Ureter (tissue), 1 donor: ENCODE results near the gene PPP1R18. TPM values are rescaled to one million over a fixed set of nuclear protein-coding genes. Genes with fewer than 3 reads are reported as not detected.
"Not testable (repeated sequence)": the region's sequence is repeated elsewhere in the genome, so short reads cannot be mapped to it uniquely, and the experiment has no call there.

Experiments
- DNase-seq: peaks from one replicate; pipeline ENCODE4 v3.0.0-alpha.2; 2020; ENCODE audit warnings: low spot score
- total RNA-seq: library from RNA; stranded (reverse); gene quantifications from one replicate; pipeline ENCODE4 v1.2.4, GENCODE V29; 2023
- donor health status: DM: yes; HTN: yes; CAD: no.

PPP1R18 gene, protein sequence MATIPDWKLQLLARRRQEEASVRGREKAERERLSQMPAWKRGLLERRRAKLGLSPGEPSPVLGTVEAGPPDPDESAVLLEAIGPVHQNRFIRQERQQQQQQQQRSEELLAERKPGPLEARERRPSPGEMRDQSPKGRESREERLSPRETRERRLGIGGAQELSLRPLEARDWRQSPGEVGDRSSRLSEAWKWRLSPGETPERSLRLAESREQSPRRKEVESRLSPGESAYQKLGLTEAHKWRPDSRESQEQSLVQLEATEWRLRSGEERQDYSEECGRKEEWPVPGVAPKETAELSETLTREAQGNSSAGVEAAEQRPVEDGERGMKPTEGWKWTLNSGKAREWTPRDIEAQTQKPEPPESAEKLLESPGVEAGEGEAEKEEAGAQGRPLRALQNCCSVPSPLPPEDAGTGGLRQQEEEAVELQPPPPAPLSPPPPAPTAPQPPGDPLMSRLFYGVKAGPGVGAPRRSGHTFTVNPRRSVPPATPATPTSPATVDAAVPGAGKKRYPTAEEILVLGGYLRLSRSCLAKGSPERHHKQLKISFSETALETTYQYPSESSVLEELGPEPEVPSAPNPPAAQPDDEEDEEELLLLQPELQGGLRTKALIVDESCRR
- 31.5 TPM for total RNA-seq

DNA sequence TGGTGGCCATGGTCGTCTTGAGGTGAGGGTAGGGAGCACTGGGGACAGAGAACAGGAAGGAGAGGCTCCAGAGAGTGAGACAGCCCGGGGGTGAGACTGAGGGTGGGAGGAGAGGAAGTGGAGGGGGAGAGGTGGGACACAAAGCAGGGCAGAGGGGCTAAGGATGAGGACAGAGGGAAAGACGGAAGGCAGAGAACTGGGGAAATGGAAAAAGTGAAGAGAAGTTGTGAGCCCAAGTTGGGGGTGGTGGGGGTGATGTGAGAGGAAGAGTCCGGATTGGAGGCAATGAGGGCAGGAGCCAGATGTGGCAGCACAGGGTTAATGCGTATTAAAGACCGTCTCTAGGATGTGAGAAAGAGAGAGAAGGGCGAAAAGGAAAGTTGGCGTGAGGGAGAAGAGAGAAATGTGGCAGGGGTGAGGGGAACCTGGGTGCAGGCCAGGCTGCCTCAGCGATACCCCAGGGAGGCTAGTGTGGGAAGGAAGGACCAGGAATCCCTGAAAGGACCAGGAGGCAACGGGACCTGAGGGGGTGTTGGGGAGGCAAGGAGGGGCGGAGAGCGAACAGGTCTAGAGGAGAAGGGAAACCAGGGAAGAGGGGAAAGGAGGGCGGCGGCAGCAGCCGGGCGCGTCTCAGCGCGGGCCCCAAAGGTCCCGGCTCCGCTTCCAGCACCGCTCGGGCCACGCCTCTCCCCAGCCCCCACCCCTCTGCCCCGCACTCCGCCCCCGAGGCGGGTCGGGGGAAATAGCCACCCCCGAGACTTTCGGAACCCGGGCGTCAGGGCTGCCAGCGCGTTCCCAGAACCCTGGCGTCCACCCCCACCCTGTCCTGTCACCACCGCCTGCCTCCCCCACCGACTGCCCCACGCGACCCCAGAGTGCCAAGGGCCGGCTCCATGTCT, at the start of gene PPP1R18:
TSS of gene PPP1R18 (minus strand) at position 637 of the 899 bp plus-strand sequence. CDS start at position 10, 627 bp downstream.
- DNase-seq = peak; percentile 89

DNA sequence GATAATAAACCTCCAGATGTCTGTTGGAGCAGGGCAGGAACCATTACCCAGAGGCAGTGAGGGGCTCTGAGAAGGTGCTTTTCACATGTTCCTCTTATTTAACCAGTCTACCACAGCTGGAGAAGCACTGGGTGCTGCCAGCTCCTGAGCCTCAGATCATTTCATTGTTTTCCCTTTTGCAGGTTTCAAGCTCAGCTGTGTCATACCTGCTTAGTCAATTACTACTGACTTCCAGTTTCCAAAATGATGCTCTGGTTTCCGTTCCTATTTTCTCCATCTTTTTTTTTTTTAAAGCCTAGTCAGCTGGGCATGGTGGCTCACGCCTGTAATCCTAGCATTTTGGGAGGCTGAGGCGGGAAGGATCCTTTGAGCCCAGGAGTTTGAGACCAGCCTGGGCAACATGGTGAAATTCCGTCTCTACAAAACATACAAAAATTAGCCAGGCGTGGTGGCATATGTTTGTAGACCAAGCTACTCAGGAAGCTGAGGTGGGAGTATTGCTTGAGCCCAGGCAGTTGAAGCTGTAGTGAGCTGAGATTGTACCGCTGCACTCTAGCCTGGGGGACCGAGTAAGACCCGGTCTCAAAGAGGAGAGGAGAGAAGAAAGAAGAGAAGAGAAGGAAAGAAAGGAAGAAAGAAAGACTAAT, 49.3 kb upstream of the PPP1R18 start:
- no peak for DNase-seq

DNA sequence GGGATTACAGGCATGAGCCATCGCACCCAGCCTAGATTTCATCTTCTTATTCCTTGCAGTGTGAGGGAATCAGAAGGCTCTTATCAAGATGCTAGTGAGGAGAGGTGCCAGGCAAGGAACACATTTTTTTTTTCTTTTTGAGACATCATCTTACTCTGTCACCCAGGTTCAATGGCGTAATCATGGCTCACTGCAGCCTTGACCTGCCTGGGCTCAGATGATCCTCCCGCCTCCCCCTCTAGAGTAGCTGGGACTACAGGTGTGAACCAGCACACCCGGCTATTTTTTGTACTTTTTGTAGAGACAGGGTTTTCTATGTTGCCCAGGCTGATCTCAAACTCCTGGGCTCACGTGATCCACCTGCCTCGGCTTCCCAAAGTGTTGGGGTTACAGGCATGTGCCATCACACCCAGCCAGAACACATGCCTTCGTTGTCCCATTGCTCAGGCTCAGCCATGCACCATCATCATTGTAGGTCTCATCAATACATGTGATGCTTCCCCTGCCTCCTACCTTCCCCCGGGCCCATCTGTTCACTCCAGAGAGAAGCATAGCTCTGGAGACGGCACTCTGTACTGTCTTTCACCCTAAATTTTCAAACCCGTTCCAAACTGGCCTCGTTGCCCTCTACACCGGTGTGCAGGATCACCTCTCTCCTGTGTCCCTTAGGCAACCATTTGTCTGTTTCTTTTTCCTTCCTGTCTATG, 45.9 kb upstream of the PPP1R18 start:
- DNase-seq = no peak

DNA sequence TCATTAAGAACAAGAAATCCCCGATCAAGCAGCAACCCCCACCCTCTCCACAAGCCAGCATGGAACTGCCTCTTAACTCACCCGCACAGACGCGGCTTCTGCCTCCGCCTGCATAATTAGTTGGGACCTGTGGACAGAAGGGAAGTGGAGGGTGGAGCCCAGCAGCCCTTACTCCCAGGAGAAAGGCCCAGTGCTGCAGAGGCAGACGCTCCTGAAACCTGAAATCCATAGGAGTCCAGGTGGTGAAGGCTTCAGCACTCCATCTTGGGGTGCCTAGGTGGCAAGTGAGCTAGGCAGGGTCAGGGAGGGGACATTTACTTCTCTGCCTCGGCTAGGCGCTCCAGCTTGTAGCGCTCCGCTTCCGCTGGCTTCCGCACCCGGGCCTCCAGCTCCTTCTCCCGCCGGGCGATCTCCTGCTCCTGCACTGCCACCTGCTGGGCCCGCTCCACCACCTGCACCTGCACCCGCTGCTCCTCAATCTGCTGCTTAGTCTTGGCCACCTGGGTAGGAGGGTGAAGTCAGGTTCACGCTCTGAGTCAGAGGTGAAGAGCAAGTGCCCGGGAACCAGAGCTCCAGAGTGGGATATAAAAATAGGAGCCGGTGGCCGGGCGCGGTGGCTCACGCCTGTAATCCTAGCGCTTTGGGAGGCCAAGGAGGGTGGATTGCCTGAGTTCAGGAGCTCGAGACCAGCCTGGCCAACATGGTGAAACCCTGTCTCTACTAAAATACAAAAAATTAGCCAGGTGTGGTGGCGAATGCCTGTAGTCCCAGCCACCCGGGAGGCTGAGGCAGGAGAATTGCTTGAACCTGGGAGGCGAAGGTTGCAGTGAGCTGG, 44.4 kb upstream of the PPP1R18 start:
- DNase-seq = peak; percentile 77

DNA sequence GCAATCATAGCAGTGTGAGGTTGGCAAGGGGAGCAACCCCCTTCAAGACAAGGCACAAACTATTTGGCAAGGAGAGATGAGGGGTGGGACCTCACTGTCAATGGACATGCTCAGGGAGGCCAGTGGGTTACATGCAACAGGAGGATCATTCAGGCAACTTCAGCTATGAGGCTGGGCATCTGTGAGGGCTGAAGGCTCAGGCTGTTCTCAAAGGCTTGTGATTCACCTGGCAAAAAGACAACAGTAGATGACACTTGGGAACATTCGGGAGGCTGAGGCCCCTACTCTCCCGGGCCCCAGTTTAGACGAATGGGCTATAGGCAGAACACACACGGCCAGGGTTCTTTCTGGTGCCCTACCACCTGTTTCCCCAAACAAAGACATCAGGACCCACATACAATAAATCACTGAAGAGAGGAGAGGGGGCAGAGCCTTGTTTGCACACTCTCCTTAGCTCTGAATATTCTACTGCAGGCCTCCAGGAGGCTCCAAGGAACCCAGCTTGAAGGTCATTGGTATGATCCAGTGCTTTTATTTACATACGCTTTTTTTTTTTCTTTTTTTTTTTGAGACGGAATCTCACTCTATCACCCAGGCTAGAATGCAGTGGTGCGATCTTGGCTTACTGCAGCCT, 41.6 kb upstream of the PPP1R18 start:
- DNase-seq = no peak

DNA sequence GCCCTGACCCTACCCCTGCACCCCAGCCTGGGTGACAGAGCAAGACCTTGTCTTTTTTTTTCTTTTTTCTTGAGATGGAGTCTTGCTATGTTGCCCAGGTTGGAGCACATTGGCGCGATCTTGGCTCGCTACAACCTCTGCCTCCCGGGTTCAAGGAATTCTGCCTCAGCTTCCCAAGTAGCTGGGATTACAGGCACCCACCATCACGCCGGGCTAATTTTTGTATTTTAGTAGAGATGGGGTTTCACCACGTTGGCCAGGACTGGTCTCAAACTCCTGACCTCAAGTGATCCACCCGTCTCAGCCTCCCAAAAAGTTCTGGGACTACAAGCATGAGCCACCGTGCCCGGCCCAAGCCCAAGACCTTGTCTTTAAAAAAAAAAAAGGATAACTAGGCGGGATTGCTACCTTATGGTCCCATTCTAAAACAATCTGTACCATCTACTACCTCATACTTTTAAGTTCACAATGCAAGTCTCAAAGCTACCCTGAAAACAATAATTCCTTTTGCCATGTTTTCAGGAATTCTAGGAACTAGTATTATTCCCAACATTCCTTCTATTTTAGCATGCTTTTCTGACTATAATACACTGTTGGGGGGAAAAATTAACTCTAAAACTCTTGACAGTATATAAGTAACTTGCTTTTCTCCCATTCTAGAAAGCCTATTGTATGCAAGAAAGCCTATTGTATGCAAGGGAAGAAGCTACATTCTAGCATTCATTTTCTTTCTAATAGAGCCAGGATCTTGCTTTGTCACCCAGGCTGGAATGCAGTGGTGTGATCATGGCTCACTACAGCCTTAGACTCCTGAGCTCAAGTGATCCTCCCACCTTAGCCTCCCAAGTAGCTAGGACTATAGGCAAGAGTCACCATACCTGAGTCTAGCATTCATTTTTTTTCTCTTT, 40.3 kb upstream of the PPP1R18 start:
- DNase-seq = no peak

DNA sequence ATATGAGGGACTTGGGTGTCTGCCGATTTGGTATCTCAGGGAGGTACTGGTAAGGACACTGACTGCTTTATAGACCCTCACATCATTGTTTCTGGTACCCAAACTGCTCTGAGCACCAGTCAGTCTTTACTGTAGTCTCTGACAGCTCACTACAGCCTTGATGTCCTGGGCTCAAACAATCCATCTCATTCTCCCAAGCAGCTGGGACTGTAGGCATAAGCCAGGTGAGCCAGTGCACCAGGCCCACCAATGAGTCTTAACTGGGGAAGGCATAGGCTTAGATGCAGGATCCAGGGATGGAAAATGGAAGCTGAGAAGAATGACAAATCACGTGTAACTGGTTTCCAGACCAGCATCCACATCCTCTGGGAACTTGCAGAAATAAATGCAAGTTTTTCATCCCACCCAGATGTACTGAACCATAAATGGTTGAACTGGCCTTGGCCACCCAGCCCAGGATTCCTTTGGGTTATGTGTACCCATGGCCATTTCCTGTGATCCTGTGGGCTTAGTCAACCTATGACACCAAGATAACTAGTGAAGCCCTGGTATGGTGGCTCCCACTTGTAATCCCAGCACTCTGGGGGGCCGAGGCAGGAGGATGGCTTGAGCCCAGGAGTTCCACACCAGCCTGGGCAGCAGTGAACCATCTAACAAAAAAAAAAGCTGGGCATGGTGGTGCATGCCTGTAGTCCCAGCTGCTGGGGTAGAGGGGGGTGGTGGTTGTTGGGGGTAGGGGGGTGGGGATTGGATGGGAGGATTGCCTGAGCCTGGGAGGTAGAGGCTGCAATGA, 39.5 kb upstream of the PPP1R18 start:
- DNase-seq = no peak

DNA sequence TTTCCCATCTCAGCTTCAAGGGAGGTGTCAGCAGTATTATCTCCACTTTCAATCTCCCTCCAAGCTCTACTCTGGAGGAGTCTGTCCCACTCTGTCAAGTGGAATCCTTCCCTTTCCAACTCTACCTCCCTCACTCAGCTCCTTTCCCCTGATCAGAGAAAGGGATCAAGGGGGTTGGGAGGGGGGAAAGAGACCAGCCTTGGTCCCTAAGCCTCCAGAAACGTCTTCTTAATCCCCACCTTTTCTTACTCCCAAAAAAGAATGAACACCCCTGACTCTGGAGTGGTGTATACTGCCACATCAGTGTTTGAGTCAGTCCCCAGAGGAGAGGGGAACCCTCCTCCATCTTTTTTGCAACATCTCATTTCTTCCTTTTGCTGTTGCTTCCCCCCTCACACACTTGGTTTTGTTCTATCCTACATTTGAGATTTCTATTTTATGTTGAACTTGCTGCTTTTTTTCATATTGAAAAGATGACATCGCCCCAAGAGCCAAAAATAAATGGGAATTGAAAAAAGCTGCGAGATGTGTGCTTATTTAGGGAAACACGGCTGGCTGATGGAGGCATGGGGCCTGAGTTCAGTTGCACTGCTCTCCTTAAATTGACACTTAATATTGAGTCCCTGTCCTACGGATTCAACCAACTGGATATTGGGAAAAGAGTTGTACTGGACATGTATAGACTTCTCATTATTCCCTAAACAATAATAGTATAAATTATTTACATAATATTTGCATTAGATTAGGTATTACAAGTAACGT, 38.6 kb upstream of the PPP1R18 start:
- DNase-seq = no peak

DNA sequence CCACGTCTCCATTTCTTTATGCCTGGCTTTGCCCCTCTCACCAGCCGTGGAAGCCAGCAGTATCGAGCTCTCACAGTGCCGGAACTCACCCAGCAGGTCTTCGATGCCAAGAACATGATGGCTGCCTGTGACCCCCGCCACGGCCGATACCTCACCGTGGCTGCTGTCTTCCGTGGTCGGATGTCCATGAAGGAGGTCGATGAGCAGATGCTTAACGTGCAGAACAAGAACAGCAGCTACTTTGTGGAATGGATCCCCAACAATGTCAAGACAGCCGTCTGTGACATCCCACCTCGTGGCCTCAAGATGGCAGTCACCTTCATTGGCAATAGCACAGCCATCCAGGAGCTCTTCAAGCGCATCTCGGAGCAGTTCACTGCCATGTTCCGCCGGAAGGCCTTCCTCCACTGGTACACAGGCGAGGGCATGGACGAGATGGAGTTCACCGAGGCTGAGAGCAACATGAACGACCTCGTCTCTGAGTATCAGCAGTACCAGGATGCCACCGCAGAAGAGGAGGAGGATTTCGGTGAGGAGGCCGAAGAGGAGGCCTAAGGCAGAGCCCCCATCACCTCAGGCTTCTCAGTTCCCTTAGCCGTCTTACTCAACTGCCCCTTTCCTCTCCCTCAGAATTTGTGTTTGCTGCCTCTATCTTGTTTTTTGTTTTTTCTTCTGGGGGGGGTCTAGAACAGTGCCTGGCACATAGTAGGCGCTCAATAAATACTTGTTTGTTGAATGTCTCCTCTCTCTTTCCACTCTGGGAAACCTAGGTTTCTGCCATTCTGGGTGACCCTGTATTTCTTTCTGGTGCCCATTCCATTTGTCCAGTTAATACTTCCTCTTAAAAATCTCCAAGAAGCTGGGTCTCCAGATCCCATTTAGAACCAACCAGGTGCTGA, 37.6 kb upstream of the PPP1R18 start:
- DNase-seq = not testable (repeated sequence)

DNA sequence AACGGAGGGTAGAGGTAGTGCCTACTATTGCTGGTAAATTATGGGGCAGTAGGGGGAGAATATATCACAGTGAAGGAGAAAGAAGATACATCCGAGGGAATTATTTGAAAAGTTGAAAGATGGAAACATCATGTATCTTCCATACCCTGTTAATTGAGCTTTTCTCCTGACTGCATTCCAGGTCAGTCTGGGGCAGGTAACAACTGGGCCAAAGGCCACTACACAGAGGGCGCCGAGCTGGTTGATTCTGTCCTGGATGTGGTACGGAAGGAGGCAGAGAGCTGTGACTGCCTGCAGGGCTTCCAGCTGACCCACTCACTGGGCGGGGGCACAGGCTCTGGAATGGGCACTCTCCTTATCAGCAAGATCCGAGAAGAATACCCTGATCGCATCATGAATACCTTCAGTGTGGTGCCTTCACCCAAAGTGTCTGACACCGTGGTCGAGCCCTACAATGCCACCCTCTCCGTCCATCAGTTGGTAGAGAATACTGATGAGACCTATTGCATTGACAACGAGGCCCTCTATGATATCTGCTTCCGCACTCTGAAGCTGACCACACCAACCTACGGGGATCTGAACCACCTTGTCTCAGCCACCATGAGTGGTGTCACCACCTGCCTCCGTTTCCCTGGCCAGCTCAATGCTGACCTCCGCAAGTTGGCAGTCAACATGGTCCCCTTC, 36.9 kb upstream of the PPP1R18 start:
- DNase-seq = not testable (repeated sequence)

DNA sequence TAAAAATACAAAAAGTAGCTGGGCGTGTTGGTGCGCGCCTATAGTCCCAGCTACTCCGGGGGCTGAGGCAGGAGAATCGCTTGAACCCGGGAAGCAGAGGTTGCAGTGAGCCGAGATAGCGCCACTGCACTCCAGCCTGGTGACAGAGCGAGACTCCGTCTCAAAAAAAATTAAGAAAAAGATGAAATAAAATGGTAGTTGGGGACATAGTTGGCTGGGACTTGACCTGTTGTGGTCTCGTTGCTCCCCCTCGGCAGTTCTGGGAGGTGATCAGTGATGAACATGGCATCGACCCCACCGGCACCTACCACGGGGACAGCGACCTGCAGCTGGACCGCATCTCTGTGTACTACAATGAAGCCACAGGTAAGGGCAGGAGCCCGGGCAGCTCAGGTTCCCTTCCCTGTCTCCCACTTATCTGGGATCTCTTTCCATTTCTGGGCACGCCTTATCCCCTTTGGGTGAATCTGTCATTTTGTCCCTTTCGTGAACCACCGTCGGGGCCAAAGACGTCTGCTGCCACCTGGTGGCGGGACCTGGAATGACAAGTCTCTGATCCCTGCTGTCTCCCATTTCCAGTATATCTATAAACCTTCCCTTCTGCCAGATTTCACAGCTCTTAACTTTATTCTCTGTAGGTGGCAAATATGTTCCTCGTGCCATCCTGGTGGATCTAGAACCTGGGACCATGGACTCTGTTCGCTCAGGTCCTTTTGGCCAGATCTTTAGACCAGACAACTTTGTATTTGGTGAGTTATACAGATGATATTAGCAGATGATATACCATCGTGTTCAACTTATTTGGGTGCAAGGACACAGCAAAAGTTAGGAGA, 36.1 kb upstream of the PPP1R18 start:
- DNase-seq = peak; percentile 89

DNA sequence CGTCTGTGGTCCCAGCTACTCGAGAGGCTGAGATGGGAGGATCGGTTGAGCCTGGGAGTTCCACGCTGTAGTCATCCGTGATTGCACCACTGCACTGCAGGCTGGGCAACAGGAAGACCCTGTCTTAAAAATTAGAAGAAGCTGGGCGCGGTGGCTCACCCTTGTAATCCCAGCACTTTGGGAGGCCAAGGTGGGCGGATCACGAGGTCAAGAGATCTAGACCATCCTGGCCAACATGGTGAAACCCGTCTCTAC, 35.5 kb upstream of the PPP1R18 start:
- not testable (repeated sequence) for DNase-seq

DNA sequence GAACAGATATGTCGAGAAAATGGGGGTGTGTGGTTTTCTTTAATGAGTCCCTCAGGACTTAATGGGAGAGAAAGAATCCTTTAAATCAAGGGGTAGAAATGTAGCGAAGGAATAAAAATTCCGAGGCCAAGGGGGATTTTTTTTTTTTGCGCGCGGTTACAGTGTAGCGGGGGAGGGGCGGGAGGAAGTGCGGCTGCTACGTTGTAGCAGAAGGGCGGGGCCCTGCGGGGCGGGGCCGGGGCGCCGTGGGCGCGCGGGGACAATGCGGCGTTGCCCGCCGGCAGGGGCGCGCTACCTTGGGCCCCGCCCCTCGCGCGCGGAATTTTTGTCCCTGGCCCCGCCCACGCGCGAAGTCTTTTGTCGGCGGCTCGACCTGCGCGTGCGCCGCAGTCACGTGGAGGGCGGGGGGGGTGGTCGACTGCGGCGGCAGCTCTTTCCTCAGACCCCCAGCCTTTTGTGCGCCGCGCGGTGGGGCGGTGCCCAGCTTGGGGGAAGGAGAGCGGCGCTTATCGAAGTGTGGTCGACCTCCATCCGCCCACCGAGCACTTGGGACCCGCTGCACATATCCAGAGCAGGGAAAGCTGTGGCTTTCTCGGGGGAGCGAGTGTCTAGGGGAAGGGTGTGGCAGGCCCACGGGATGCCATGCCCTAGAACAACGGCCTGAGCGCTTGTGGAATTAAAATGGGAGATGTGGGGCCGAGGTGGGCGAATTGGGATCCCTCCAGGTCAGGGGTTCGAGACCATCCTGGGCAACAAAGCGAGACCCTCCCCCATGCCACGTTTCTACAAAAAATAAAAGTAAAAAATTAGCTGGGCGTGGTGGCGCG, 35.0 kb upstream of the PPP1R18 start:
- peak; percentile 92 for DNase-seq

DNA sequence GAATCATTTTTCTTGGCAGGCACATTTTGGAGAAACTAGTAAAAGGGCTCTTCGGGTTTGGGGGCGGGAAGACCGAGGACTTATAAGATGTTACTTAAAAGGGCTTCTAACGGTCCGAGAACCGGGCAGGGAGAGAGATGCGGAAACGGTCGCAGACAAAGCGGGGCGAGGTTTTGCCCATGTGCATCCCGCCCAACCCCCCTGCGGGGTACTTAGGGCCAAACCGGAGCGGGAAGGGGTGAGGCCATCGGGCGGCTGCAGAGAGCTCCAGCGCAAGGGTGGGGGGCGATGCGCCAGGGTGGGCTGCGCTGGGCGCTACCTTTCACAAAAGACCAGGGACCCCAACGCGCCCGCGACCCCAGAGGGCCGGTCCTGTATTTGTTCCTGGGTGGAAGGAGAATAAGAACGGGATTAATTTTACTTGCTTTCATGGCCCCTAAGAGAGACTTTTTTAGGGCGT, 34.3 kb upstream of the PPP1R18 start:
- DNase-seq = peak; percentile 83
